Measurements from ENCODE around the gene RAPGEF5.

Gene RAPGEF5

DNA sequence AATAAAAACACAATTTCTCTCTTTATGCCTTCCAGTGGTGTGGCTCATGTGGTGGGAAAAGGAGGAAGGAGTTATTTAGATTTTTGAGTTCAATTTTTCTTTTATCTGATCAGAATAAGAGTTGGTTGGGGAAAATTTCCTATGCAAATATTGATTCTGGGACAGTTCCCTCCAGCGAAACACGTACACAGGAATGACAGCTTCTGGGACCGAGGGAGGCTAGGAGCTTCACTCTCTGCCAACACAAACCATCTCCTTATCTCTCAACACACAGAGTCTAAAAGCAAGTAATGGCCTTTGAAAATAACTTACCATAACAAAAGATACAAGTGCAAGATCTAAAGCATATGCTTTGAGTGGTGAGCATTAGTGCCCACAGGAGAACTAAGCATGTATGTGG, 122.7 kb downstream of the RAPGEF5 start:
- in situ Hi-C loops (cut with HindIII; ENCODE audit: low pct_ligation_motif_present, low sequenced_read_pairs): no loop called here
- no peaks in the 10 kb centered on the region for H3K36me3 ChIP-seq (replicated peaks)
- peak; percentile 39 for DNase-seq
- TF ChIP-seq CTCF (IDR thresholded peaks at IDR 0.05; ENCODE audit: low read depth, low read length, missing control alignments): no peak
- no peaks in the 10 kb centered on the region for H3K27me3 ChIP-seq (replicated peaks)
- H3K4me3 ChIP-seq (ENCODE audit: low read depth, low read length): no peak overlapping the region
- no peak overlapping the region for H3K27ac ChIP-seq

DNA sequence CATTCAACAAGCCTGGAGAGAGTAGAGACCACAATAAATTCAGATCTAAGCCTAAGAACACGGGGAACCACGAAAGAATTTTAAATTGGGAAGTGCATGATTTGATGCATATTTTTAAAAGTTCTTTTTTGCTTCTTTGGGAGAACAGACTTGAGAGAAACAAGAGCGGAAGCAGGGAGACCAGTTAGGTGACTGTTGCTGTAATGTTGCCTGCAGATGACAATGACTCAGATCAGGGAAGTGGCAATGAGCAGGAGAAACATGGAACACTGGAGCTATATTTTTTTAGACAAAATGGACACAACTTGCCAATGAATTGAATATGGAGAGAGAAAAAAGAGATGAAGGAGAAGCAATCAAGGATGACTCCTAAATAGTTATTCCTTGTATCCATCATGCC, 125.1 kb downstream of the RAPGEF5 start:
- Histone ChIP-seq H3K4me3 (ENCODE audit: low read depth, low read length) (no peak overlapping the region), H3K27ac (no peak overlapping the region), H3K36me3 (replicated peaks) (no peaks in the 10 kb centered on the region), H3K27me3 (replicated peaks) (no peaks in the 10 kb centered on the region)
- TF ChIP-seq CTCF (IDR thresholded peaks at IDR 0.05; ENCODE audit: low read depth, low read length, missing control alignments): no peak
- in situ Hi-C loops (cut with HindIII; ENCODE audit: low pct_ligation_motif_present, low sequenced_read_pairs): no loop called here
- no peak for DNase-seq

- in situ Hi-C loops (cut with HindIII; ENCODE audit: low pct_ligation_motif_present, low sequenced_read_pairs): no loop called here
- DNase-seq: no peak
- Histone ChIP-seq H3K4me3 (ENCODE audit: low read depth, low read length) (no peak overlapping the region), H3K36me3 (replicated peaks) (no peaks in the 10 kb centered on the region), H3K27ac (no peak overlapping the region), H3K27me3 (replicated peaks) (no peaks in the 10 kb centered on the region)
- TF ChIP-seq CTCF (IDR thresholded peaks at IDR 0.05; ENCODE audit: low read depth, low read length, missing control alignments): no peak
Observed at GRCh38 chr7:22231141-22231540, 125.8 kb downstream of the RAPGEF5 start.

- Histone ChIP-seq H3K27me3 (replicated peaks) (no peaks in the 10 kb centered on the region), H3K27ac (no peak overlapping the region), H3K36me3 (replicated peaks) (no peaks in the 10 kb centered on the region), H3K4me3 (ENCODE audit: low read depth, low read length) (no peak overlapping the region)
- DNase-seq: no peak
- TF ChIP-seq CTCF (IDR thresholded peaks at IDR 0.05; ENCODE audit: low read depth, low read length, missing control alignments): no peak
- in situ Hi-C loops (cut with HindIII; ENCODE audit: low pct_ligation_motif_present, low sequenced_read_pairs): no loop called here
Observed at GRCh38 chr7:22230238-22230637, 126.7 kb downstream of the RAPGEF5 start.

- in situ Hi-C loops (cut with HindIII; ENCODE audit: low pct_ligation_motif_present, low sequenced_read_pairs): no loop called here
- no peak overlapping the region for H3K4me3 ChIP-seq (ENCODE audit: low read depth, low read length)
- DNase-seq: no peak
- no peak overlapping the region for H3K27ac ChIP-seq
- H3K36me3 ChIP-seq (replicated peaks): no peaks in the 10 kb centered on the region
- H3K27me3 ChIP-seq (replicated peaks): no peaks in the 10 kb centered on the region
- no peak for TF ChIP-seq CTCF (IDR thresholded peaks at IDR 0.05; ENCODE audit: low read depth, low read length, missing control alignments)
Observed at GRCh38 chr7:22229148-22229547, 127.8 kb downstream of the RAPGEF5 start.

GRCh38 chr7:22223807-22224206, 133.1 kb downstream of the RAPGEF5 start:
- no peak for TF ChIP-seq CTCF (IDR thresholded peaks at IDR 0.05; ENCODE audit: low read depth, low read length, missing control alignments)
- no peaks in the 10 kb centered on the region for H3K36me3 ChIP-seq (replicated peaks)
- H3K4me3 ChIP-seq (ENCODE audit: low read depth, low read length): no peak overlapping the region
- in situ Hi-C loops (cut with HindIII; ENCODE audit: low pct_ligation_motif_present, low sequenced_read_pairs): no loop called here
- DNase-seq: no peak
- no peak overlapping the region for H3K27ac ChIP-seq
- no peaks in the 10 kb centered on the region for H3K27me3 ChIP-seq (replicated peaks)

Data from brain microvascular endothelial cell (primary cell).